NT2/D1 (cell line): ENCODE results near the gene HS3ST3B1.

ENCODE experiments used
- SUZ12 ChIP-seq: IDR thresholded peaks from 2 replicates; pipeline ENCODE4 v1.6.1; 2011; ENCODE audit not compliant: insufficient read length, insufficient read depth; ENCODE audit errors: extremely low read depth
- YY1 ChIP-seq: IDR thresholded peaks from 2 replicates; pipeline ENCODE4 v1.6.1; 2011; ENCODE audit not compliant: insufficient read length, insufficient read depth

- TF ChIP-seq YY1 (no peak), SUZ12 (no peak)
Measured at GRCh38 chr17:14321980-14322776, 21.3 kb downstream of the HS3ST3B1 start.
